GM13976 (cell line): ENCODE measurements around the gene USH2A.

ENCODE experiments used
- DNase-seq: peaks from one replicate; pipeline ENCODE4 v3.0.0; 2012; ENCODE audit warnings: low spot score
- in situ Hi-C: fragments of 300-500 bp; cut with MboI; formaldehyde crosslinking; loops from one replicate; pipeline ENCODE4 v1.12.0; 2022; ENCODE audit warnings: low sequenced_read_pairs, mixed read lengths, inconsistent platforms; ENCODE audit not compliant: unreplicated experiment
- TF ChIP-seq, protein P1 (sequence below): IDR thresholded peaks from 2 replicates; pipeline ENCODE4 v1.5.1; 2012; ENCODE audit warnings: borderline replicate concordance, mild to moderate bottlenecking; ENCODE audit not compliant: insufficient read depth; ENCODE audit errors: extremely low read depth, missing control alignments, control extremely low read depth

The USH2A gene

DNA sequence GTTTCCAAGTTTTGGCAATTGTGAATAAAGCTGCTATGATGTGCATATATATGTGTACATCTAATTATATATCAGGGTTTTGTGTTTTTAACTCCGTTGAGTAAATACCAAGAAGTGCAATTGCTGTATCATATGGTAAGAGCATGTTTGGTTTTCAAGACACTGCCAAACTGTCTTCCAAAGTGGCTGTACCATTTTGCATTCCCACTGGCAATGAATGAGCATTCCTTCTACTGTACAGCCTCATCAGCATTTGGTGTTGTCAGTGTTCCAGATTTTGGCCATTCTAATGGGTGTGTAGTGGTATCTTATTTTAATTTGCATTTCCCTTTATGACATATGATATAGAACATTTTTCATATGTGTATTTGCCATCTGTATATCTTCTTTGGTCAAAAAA lies 246.3 kb downstream of the USH2A start:
- TF ChIP-seq, protein P1, sequence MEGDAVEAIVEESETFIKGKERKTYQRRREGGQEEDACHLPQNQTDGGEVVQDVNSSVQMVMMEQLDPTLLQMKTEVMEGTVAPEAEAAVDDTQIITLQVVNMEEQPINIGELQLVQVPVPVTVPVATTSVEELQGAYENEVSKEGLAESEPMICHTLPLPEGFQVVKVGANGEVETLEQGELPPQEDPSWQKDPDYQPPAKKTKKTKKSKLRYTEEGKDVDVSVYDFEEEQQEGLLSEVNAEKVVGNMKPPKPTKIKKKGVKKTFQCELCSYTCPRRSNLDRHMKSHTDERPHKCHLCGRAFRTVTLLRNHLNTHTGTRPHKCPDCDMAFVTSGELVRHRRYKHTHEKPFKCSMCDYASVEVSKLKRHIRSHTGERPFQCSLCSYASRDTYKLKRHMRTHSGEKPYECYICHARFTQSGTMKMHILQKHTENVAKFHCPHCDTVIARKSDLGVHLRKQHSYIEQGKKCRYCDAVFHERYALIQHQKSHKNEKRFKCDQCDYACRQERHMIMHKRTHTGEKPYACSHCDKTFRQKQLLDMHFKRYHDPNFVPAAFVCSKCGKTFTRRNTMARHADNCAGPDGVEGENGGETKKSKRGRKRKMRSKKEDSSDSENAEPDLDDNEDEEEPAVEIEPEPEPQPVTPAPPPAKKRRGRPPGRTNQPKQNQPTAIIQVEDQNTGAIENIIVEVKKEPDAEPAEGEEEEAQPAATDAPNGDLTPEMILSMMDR = no peak
- no peak for DNase-seq
- in situ Hi-C loops = no loop called here

DNA sequence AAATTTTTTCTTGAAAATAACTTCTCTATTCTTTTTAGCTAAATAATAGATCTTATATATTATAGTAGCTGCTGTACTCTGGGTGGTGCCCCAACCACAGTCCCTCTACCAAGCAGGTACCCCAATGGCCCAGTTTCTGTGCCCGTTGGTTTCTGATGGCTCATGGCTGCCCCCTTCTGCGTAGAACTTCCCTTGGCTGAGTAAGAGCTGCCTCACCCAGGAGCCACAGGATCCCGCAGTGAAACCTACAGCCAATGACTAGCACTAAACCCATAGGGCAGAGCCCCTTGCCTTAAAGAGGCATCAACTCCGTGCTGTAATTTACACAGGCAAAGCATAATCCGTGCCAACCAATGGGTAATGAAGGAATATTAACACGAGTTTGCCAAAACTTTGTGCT lies 247.5 kb downstream of the USH2A start:
- TF ChIP-seq, protein P1 = no peak
- in situ Hi-C loops = no loop called here
- no peak for DNase-seq

DNA sequence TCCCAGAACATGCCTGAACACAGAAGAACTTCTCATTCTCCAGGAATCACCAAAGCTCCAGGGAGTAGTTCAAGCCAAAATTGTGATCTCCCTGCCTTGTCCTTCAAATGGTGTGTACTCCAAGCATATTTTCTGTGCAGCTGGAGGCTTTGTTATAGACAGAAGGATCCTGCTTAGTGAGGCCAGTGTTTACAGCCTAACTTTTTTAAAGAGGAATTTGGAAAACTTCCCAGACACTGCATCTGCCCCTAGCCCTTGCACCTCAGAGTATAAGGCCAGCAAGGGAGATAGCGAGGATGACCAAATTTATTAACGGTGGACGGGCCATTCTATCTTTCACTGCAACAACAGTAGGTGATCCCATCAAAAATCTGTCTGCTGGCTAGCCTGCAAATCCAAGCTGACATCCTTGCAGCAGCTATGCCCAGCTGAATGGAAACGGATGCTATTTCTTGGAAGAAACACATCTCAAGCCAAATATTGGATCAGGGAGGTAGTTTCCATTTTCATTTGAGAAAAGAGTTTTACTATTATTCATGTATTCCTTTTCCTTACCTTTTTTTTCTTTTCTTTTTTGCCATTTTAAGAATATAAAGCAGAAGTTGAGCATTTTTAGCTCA lies 249.8 kb downstream of the USH2A start:
- in situ Hi-C loops = no loop called here
- DNase-seq = no peak

DNA sequence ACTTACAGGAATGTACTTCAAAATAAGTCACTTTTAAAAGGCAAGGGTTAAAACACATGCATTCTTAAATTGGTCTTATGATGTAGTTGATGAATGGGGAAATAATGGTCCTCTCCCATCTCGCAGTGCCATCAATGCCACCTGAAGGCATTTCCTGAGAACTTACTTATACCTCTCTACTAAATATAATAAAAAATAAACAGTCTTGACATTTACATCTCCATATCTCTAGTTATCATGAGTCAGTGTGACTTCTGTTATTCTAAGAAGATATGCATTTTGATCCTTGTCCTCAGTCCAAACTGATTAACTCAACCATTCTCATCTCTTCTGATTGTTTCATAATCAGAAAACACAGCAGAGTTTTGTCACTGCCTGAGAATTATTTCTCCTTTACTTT lies 253.9 kb downstream of the USH2A start:
- in situ Hi-C loops = no loop called here
- no peak for DNase-seq
- TF ChIP-seq, protein P1 = no peak

More for the DNA sequence above, 249.8 kb downstream of the USH2A start:
- TF ChIP-seq, protein P1 = no peak

DNA sequence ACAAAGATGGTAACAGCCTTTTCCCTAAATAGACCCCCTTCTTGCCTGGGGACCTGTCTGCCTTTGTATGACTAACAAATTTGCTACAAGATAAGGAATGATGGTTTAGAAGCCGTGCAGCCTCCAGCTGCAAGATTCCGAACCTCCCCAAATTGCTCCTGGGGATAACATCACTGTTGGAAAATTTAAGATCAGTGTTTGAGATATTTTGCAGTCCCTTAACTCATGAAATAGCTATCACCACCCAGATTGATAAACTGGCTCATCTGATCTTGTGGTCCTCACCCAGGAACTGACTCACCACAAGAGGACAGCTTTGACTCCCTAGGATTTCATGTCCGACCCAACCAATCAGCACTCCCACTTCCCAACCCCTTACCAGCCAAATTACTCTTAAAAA lies 254.7 kb downstream of the USH2A start:
- DNase-seq = no peak
- TF ChIP-seq, protein P1 = no peak
- in situ Hi-C loops = no loop called here

DNA sequence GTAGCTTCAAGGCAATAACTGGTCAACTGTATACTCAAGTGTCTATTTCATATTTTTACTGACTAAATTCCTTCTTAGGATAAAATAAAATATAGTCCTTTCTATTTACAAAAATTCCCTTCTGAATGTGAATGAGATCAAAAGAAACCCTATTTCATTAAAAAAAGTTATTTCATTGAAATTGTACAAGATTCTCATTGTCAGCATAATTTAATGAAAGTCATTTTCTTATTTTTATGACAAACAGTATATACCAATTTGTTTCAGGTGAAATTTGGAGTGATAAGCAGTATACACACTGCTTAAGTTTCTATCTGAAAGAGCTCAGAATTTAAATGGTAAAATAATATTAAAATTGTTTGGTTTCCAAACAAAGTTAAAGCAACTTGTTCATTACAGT lies 269.2 kb downstream of the USH2A start:
- DNase-seq = no peak
- TF ChIP-seq, protein P1 = no peak
- in situ Hi-C loops = no loop called here
